Testis (tissue), 3 donors: Measurements from ENCODE around the gene PSD4. TPM values are rescaled to one million over a fixed set of nuclear protein-coding genes. Genes with fewer than 3 reads are reported as not detected.

ENCODE experiments used
- DNase-seq: peaks from one replicate; pipeline ENCODE4 v3.0.0-alpha.2; 2019
- H3K27ac ChIP-seq, 2 donors: fragments of 200-600 bp; sonication (generic); one replicate each; pipeline ENCODE4 v1.5.1; 2019
- H3K27me3 ChIP-seq: fragments of 200-600 bp; sonication (generic); one replicate; pipeline ENCODE4 v1.5.1; 2019
- H3K36me3 ChIP-seq: fragments of 200-600 bp; sonication (generic); one replicate; pipeline ENCODE4 v1.5.1; 2017; ENCODE audit warnings: low read depth; ENCODE audit errors: missing control alignments
- H3K4me1 ChIP-seq: fragments of 200-600 bp; sonication (generic); one replicate; pipeline ENCODE4 v1.5.1; 2019
- H3K4me3 ChIP-seq, 2 donors: fragments of 200-600 bp; sonication (generic); one replicate each; pipeline ENCODE4 v1.5.1; 2017 to 2019
- H3K9me3 ChIP-seq: fragments of 200-600 bp; sonication (generic); one replicate; pipeline ENCODE4 v1.5.1; 2017
- POLR2A ChIP-seq: fragments of 450-650 bp; IDR thresholded peaks from one replicate; pipeline ENCODE4 v1.6.1; 2017; ENCODE audit warnings: antibody characterized with exemption, mild to moderate bottlenecking, moderate library complexity
- WGBS, 2 donors: methylation state at CpG; one replicate each; pipeline ENCODE4 v1.1.5; 2018; 5-methylcytosine and 5-hydroxymethylcytosine counted together
- intact Hi-C: fragments of 100-400 bp; cut with DNase I; formaldehyde crosslinking; loops from one replicate; pipeline ENCODE4 v1.15.1; 2023; ENCODE audit warnings: low total_unique reads
- polyA plus RNA-seq: library from polyadenylated mRNA; stranded (reverse); fragments of 350-450 nt; fragmentation: Illumina TruSeq; extraction: RNeasy Lipid Tissue Mini Kit (QIAGEN cat#74804); gene quantifications from one replicate; pipeline ENCODE4 v1.2.3, GENCODE V29; 2014; ENCODE audit warnings: low read depth, low replicate concordance; ENCODE audit not compliant: insufficient read depth
- total RNA-seq, 2 donors: library from RNA; depleted of rRNA; stranded (reverse); fragments of >200 nt; gene quantifications; one replicate each; pipeline ENCODE4 v1.2.3, GENCODE V29; 2016
- TF ChIP-seq, protein P1 (sequence below), 3 experiments: fragments of 450-650 bp in 2 of 3; fragments of 200-600 bp in 1 of 3; sonication (generic) in 1 of 3; IDR thresholded peaks; one replicate each; pipeline ENCODE4 v1.5.1; 2016 to 2019; ENCODE audit warnings: antibody characterized with exemption in 3 of 3, mild to moderate bottlenecking in 2 of 3, moderate library complexity in 1 of 3

Gene PSD4
- total and polyA plus RNA-seq, 3 donors from 2014 or later: 18.7 to 35.9 (median 22.8) TPM

DNA sequence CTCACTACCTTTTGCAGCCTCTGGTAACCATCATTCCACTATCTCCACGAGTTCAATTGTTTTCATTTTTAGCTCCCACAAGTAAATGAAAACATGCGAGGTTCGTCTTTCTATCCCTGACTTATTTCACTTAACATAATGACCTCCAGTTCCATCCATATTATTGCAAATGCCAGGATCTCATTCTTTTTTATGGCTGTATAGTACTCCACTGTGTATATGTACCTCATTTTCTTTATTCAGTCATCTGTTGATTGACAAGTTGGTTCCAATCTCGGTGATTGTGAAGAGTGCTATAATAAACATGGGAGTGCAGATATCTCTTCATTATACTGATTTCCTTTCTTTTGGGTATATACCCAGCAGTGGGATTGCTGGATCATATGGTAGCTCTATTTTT, 29.5 kb upstream of the PSD4 start:
- 76 to 85% methylated on average over 4 of the region's 4 CpGs for WGBS, 2 donors
- H3K4me1 ChIP-seq: no peaks in the 10 kb centered on the region
- H3K9me3 ChIP-seq: no peaks in the 10 kb centered on the region
- H3K36me3 ChIP-seq: no peaks in the 10 kb centered on the region
- H3K27ac ChIP-seq: no peak overlapping the region
- no peak for DNase-seq
- no peak overlapping the region for H3K4me3 ChIP-seq
- no peaks in the 10 kb centered on the region for H3K27me3 ChIP-seq
- TF ChIP-seq POLR2A: no peak
- TF ChIP-seq, protein P1, sequence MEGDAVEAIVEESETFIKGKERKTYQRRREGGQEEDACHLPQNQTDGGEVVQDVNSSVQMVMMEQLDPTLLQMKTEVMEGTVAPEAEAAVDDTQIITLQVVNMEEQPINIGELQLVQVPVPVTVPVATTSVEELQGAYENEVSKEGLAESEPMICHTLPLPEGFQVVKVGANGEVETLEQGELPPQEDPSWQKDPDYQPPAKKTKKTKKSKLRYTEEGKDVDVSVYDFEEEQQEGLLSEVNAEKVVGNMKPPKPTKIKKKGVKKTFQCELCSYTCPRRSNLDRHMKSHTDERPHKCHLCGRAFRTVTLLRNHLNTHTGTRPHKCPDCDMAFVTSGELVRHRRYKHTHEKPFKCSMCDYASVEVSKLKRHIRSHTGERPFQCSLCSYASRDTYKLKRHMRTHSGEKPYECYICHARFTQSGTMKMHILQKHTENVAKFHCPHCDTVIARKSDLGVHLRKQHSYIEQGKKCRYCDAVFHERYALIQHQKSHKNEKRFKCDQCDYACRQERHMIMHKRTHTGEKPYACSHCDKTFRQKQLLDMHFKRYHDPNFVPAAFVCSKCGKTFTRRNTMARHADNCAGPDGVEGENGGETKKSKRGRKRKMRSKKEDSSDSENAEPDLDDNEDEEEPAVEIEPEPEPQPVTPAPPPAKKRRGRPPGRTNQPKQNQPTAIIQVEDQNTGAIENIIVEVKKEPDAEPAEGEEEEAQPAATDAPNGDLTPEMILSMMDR (IDR thresholded peaks at IDR 0.05): no peak
- intact Hi-C loops: no loop called here

GRCh38 chr2:113148606-113149552, 24.9 kb upstream of the PSD4 start:
- Histone ChIP-seq H3K27ac (no peak overlapping the region), H3K36me3 (no peaks in the 10 kb centered on the region), H3K27me3 (no peaks in the 10 kb centered on the region), H3K4me1 (no peaks in the 10 kb centered on the region), H3K4me3 (no peak overlapping the region), H3K9me3 (no peaks in the 10 kb centered on the region)
- intact Hi-C loops: no loop called here
- 67 to 80% methylated on average over 3 to 8 of the region's 8 CpGs for WGBS, 2 donors
- no peak for DNase-seq
- TF ChIP-seq, protein P1 (IDR thresholded peaks at IDR 0.05): no peak
- TF ChIP-seq POLR2A: no peak

GRCh38 chr2:113149553-113150257, 24.1 kb upstream of the PSD4 start:
- no peaks in the 10 kb centered on the region for H3K4me1 ChIP-seq
- no peak for DNase-seq
- no peaks in the 10 kb centered on the region for H3K36me3 ChIP-seq
- TF ChIP-seq, protein P1 (IDR thresholded peaks at IDR 0.05): no peak
- TF ChIP-seq POLR2A: no peak
- H3K9me3 ChIP-seq: no peaks in the 10 kb centered on the region
- WGBS, 2 donors: 89 to 91% methylated on average over 1 of the region's 1 CpG
- no peak overlapping the region for H3K27ac ChIP-seq
- intact Hi-C loops: no loop called here
- H3K27me3 ChIP-seq: no peaks in the 10 kb centered on the region
- no peak overlapping the region for H3K4me3 ChIP-seq

DNA sequence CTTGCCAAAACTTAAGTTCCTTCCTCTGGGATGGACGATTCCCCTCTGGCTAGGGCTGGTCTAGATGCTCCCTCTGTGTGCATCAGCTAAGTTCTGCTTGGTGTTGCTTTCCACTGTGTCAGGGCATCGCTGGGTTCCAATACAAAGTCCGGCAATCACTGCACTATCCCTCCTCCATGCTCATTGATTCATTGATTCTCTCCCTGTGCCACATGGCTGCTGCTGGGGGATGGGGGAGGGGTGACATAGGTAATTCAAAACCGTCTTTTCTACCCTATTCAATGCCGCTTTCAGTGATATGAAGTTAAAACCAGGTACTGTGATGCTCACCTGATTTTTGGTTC, 23.5 kb upstream of the PSD4 start:
- Histone ChIP-seq H3K27ac (no peak overlapping the region), H3K4me3 (no peak overlapping the region), H3K4me1 (no peaks in the 10 kb centered on the region), H3K36me3 (no peaks in the 10 kb centered on the region), H3K27me3 (no peaks in the 10 kb centered on the region), H3K9me3 (no peaks in the 10 kb centered on the region)
- 83 to 84% methylated on average over 5 of the region's 5 CpGs for WGBS, 2 donors
- intact Hi-C loops: no loop called here
- TF ChIP-seq, protein P1 (IDR thresholded peaks at IDR 0.05): no peak
- no peak for TF ChIP-seq POLR2A
- no peak for DNase-seq
